Keratinocyte (primary cell): ENCODE data around the gene EGFL8. TPM values are rescaled to one million over a fixed set of nuclear protein-coding genes. Genes with fewer than 3 reads are reported as not detected.

Source experiments
- DNase-seq: peaks from one replicate; pipeline ENCODE4 v3.0.0-alpha.2; 2011; ENCODE audit warnings: low read depth, missing footprints, low spot score
- FAIRE-seq: peaks from 2 replicates; lab custom pipeline; 2011; peaks lifted over from hg19 to GRCh38; lab: Jason Lieb, UNC
- H2AFZ ChIP-seq: 2 replicates; pipeline ENCODE4 v1.6.0; 2012; ENCODE audit warnings: low read length, control low read depth, inconsistent platforms; ENCODE audit not compliant: control insufficient read depth
- H3K27ac ChIP-seq: 2 replicates; pipeline ENCODE4 v1.5.1; 2011; ENCODE audit warnings: low read length; ENCODE audit not compliant: control insufficient read depth, insufficient read depth
- H3K27me3 ChIP-seq: 3 replicates; pipeline ENCODE4 v1.6.0; 2011; ENCODE audit warnings: low read length; ENCODE audit not compliant: control insufficient read depth, insufficient read depth; ENCODE audit errors: extremely low read depth
- H3K36me3 ChIP-seq, 2 experiments: 2 replicates in 1 of 2; 3 replicates in 1 of 2; pipeline ENCODE4 v1.5.1; 2011; ENCODE audit warnings: low read length in 2 of 2, mild to moderate bottlenecking in 1 of 2; ENCODE audit not compliant: control insufficient read depth in 2 of 2, insufficient read depth in 2 of 2; ENCODE audit errors: extremely low read depth in 1 of 2
- H3K4me1 ChIP-seq: 3 replicates; pipeline ENCODE4 v1.5.1; 2011; ENCODE audit warnings: low read length; ENCODE audit not compliant: control insufficient read depth, insufficient read depth; ENCODE audit errors: extremely low read depth
- H3K4me2 ChIP-seq: 3 replicates; pipeline ENCODE4 v1.6.0; 2011; ENCODE audit warnings: low read depth, low read length; ENCODE audit not compliant: control insufficient read depth, insufficient read depth; ENCODE audit errors: extremely low read depth
- H3K4me3 ChIP-seq, 3 experiments: fragments of 200-600 bp in 1 of 3; sonication (generic) in 1 of 3; 2 replicates in 2 of 3; 3 replicates in 1 of 3; pipeline ENCODE4 v1.5.1; 2011 to 2016; ENCODE audit warnings: low read length in 3 of 3, mild to moderate bottlenecking in 3 of 3, control low read depth in 2 of 3, inconsistent platforms in 1 of 3, low read depth in 1 of 3, mixed read lengths in 1 of 3, mixed run types in 1 of 3, moderate library complexity in 1 of 3; ENCODE audit not compliant: control insufficient read depth in 2 of 3, insufficient read depth in 2 of 3; ENCODE audit errors: extremely low read depth in 1 of 3
- H3K79me2 ChIP-seq: 2 replicates; pipeline ENCODE4 v1.6.0; 2012; ENCODE audit warnings: low read length; ENCODE audit not compliant: control insufficient read depth, insufficient read depth
- H3K9ac ChIP-seq: 3 replicates; pipeline ENCODE4 v1.6.0; 2011; ENCODE audit warnings: low read length; ENCODE audit not compliant: control insufficient read depth, insufficient read depth; ENCODE audit errors: extremely low read depth
- H3K9me1 ChIP-seq: 3 replicates; pipeline ENCODE4 v1.6.0; 2011; ENCODE audit warnings: low read length; ENCODE audit not compliant: control insufficient read depth, insufficient read depth; ENCODE audit errors: extremely low read depth
- H3K9me3 ChIP-seq: 2 replicates; pipeline ENCODE4 v1.5.1; 2012; ENCODE audit warnings: low read depth, low read length; ENCODE audit not compliant: control insufficient read depth
- H4K20me1 ChIP-seq: 3 replicates; pipeline ENCODE4 v1.6.0; 2011; ENCODE audit warnings: low read length; ENCODE audit not compliant: control insufficient read depth, insufficient read depth; ENCODE audit errors: extremely low read depth
- EZH2 ChIP-seq: IDR thresholded peaks from one replicate; pipeline ENCODE4 v1.6.1; 2012; ENCODE audit warnings: inconsistent platforms, mild to moderate bottlenecking, low read length, moderate library complexity
- dilution Hi-C: fragments of 300-500 bp; cut with MboI; formaldehyde crosslinking; loops from one replicate; pipeline ENCODE4 v1.7.0; 2020; ENCODE audit warnings: low sequenced_read_pairs; ENCODE audit not compliant: extremely low pct_ligation_motif_present
- polyA plus RNA-seq, 5 experiments: library from polyadenylated mRNA; depleted of rRNA in 3 of 5; stranded (reverse) in 3 of 5; stranded (forward) in 1 of 5; unstranded in 1 of 5; fragments of >200 nt; gene quantifications; 1 replicate in 1 of 5; 2 replicates in 3 of 5; 3 replicates in 1 of 5; pipeline versions ENCODE4 v1.2.1 to v1.2.3, GENCODE V29; 2011 to 2012; ENCODE audit warnings: missing spikeins in 2 of 5, low read depth in 1 of 5, low replicate concordance in 1 of 5
- TF ChIP-seq, protein P1 (sequence below), 3 experiments: IDR thresholded peaks in 1 of 3; conservative IDR thresholded peaks in 1 of 3; optimal IDR thresholded peaks in 1 of 3; 2 replicates in 2 of 3; 3 replicates in 1 of 3; pipeline versions ENCODE3 to v1.5.1; 2011; ENCODE audit warnings: low read length in 3 of 3, mild to moderate bottlenecking in 3 of 3, moderate library complexity in 2 of 3, control low read depth in 1 of 3, inconsistent platforms in 1 of 3; ENCODE audit not compliant: insufficient read depth in 2 of 3; ENCODE audit errors: extremely low read depth in 1 of 3

EGFL8 gene
- polyA plus RNA-seq, 1 donor (not counting 4 experiments of a cell fraction or from before 2014, with no cell fraction given), result 3.7 TPM

DNA sequence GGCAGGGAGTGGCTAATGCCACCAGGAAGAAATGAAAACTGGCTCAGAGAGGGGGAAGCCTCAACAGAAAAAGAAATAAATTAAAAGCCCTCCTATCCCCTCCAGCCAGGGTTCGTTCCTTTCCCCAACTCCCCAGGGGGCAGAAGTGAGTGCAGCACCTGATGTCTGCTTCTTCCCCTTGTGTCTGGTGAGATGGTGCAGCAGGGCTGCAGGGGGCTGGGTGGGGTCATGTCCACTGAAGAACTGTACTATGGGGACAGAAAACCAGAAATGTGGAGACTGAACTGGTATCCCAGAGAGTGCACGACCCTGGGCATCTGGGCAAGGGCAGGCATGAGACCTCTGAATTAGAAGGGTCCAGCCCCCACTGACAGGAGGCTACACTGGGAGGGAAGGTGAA, 4.0 kb downstream of the EGFL8 start:
- DNase-seq (no peak), FAIRE-seq (no peak)
- Histone ChIP-seq H3K4me2 (no peak overlapping the region), H2AFZ (no peak overlapping the region), H3K9ac (no peak overlapping the region), H3K27me3 (no peaks in the 10 kb centered on the region), H3K79me2 (peaks cover 2% of the 10 kb centered on the region), H3K9me3 (no peaks in the 10 kb centered on the region), H3K9me1 (no peaks in the 10 kb centered on the region), H3K36me3 (peaks cover 19 to 23% of the 10 kb centered on the region in 2 experiments), H3K4me1 (peaks cover 12% of the 10 kb centered on the region), H4K20me1 (no peaks in the 10 kb centered on the region), H3K4me3 (no peak overlapping the region), H3K27ac (no peak overlapping the region)
- TF ChIP-seq, protein P1, sequence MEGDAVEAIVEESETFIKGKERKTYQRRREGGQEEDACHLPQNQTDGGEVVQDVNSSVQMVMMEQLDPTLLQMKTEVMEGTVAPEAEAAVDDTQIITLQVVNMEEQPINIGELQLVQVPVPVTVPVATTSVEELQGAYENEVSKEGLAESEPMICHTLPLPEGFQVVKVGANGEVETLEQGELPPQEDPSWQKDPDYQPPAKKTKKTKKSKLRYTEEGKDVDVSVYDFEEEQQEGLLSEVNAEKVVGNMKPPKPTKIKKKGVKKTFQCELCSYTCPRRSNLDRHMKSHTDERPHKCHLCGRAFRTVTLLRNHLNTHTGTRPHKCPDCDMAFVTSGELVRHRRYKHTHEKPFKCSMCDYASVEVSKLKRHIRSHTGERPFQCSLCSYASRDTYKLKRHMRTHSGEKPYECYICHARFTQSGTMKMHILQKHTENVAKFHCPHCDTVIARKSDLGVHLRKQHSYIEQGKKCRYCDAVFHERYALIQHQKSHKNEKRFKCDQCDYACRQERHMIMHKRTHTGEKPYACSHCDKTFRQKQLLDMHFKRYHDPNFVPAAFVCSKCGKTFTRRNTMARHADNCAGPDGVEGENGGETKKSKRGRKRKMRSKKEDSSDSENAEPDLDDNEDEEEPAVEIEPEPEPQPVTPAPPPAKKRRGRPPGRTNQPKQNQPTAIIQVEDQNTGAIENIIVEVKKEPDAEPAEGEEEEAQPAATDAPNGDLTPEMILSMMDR (optimal IDR thresholded peaks at IDR 0.05 in 1 of 3, IDR thresholded peaks at IDR 0.05 in 1 of 3, conservative IDR thresholded peaks at IDR 0.05 in 1 of 3; ENCODE audit: extremely low read depth in 1 of 3, insufficient read depth in 2 of 3, low read length in 3 of 3), result no peak
- dilution Hi-C loops, result no loop called here

DNA sequence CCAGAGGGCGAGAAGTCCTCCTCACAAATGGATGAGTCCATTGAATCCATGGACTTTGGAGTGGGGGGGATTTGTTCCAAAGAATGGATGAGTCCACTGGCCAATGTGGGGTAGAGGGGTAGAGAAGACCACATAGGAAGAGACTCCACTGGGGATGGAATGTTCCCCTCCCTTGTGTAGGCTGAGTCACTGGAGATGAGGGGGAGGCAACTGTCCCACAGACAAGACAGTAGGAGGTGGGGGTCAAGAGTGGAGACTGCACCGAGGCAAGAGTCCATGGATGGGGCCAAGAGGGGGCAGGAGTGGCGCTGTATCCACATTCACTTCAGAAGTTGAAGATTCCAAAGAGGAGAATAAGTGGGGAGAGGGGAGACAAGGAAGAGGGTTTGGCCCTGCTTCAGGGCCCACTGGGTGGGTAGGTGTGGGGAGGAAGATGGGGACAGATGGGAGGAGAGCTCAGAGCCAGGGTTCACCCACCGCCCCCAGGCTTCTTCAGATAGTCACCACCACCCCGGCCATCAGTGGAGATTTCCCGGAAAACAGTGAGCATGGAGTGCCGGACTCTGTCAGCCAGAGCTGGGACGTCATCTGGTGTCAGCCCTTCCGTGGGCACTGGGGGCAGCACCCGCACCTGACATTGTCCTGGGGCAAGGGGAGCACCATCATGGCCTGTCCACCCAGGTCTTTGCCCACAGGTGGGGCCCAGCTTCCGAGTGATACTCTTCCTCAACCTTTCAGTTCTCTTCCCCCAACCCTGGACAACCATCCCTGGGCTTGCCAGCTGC, 4.6 kb downstream of the EGFL8 start:
- no peaks in the 10 kb centered on the region for H4K20me1 ChIP-seq
- dilution Hi-C loops, result no loop called here
- H3K79me2 ChIP-seq, result peaks cover 4% of the 10 kb centered on the region
- TF ChIP-seq, protein P1 (optimal IDR thresholded peaks at IDR 0.05 in 1 of 3, IDR thresholded peaks at IDR 0.05 in 1 of 3, conservative IDR thresholded peaks at IDR 0.05 in 1 of 3; ENCODE audit: extremely low read depth in 1 of 3, insufficient read depth in 2 of 3, low read length in 3 of 3), result no peak
- TF ChIP-seq EZH2, result no peak
- FAIRE-seq, result no peak
- H3K27ac ChIP-seq, result no peak overlapping the region
- no peak overlapping the region for H3K4me2 ChIP-seq
- no peak overlapping the region for H3K9ac ChIP-seq
- no peak overlapping the region for H3K4me3 ChIP-seq
- H3K9me1 ChIP-seq, result no peaks in the 10 kb centered on the region
- no peaks in the 10 kb centered on the region for H3K27me3 ChIP-seq
- peaks cover 19 to 23% of the 10 kb centered on the region in 2 experiments for H3K36me3 ChIP-seq
- no peak for DNase-seq
- H3K4me1 ChIP-seq, result peaks cover 17% of the 10 kb centered on the region
- H3K9me3 ChIP-seq, result no peaks in the 10 kb centered on the region
- no peak overlapping the region for H2AFZ ChIP-seq
